WTC11 (cell line): ENCODE measurements around the gene GRN. TPM values are rescaled to one million over a fixed set of nuclear protein-coding genes. Genes with fewer than 3 reads are reported as not detected.

Source experiments
- ATAC-seq: fragments of 200-7000 bp; cut with Tn5 transposase; 2 replicates; pipeline ENCODE4 v1.10.0; 2021; ENCODE audit warnings: mild to moderate bottlenecking, moderate library complexity
- CTCF ChIA-PET: fragments of 300-600 bp; sonication (Branson Sonifier 250); formaldehyde crosslinking; loops from one replicate; lab custom pipeline; 2021; ENCODE audit warnings: antibody characterized with exemption; lab: Charles Lee
- POLR2A ChIA-PET: fragments of 350-600 bp; sonication (Branson Sonifier 250); formaldehyde crosslinking; loops from one replicate; lab custom pipeline; 2021; ENCODE audit warnings: antibody characterized with exemption; lab: Charles Lee
- DNase-seq: peaks from one replicate; pipeline ENCODE4 v3.0.0; 2021; ENCODE audit warnings: low spot score
- H3K27ac Mint-ChIP-seq: 2 replicates; pipeline ENCODE4 v1.8.0; 2021; ENCODE audit warnings: mixed read lengths
- H3K27me3 Mint-ChIP-seq: 2 replicates; pipeline ENCODE4 v1.8.0; 2021; ENCODE audit warnings: low read depth, mild to moderate bottlenecking, moderate library complexity, mixed read lengths
- H3K36me3 Mint-ChIP-seq: 2 replicates; pipeline ENCODE4 v1.8.0; 2021; ENCODE audit warnings: mixed read lengths
- H3K4me1 Mint-ChIP-seq: 2 replicates; pipeline ENCODE4 v1.8.0; 2022; ENCODE audit warnings: mixed read lengths
- H3K4me3 Mint-ChIP-seq: 2 replicates; pipeline ENCODE4 v1.8.0; 2021; ENCODE audit warnings: mild to moderate bottlenecking, moderate library complexity, mixed read lengths
- H3K9me3 Mint-ChIP-seq: 2 replicates; pipeline ENCODE4 v1.8.0; 2021; ENCODE audit warnings: mixed read lengths
- AFF4 ChIP-seq: sonication (generic); formaldehyde crosslinking; IDR thresholded peaks from 2 replicates; pipeline ENCODE4 v1.8.1; 2023; ENCODE audit warnings: mild to moderate bottlenecking, missing genetic modification reagents, borderline replicate concordance
- ARID4B ChIP-seq: sonication (generic); formaldehyde crosslinking; IDR thresholded peaks from 2 replicates; pipeline ENCODE4 v1.8.0; 2023; ENCODE audit warnings: missing genetic modification reagents, mild to moderate bottlenecking, borderline replicate concordance
- CBFB ChIP-seq: sonication (generic); formaldehyde crosslinking; IDR thresholded peaks from 2 replicates; pipeline ENCODE4 v1.8.1; 2022; ENCODE audit warnings: mild to moderate bottlenecking, low read depth, missing genetic modification reagents
- CREB1 ChIP-seq: sonication (generic); formaldehyde crosslinking; IDR thresholded peaks from 2 replicates; pipeline ENCODE4 v1.8.0; 2023; ENCODE audit warnings: mild to moderate bottlenecking, missing genetic modification reagents
- E2F5 ChIP-seq: sonication (generic); formaldehyde crosslinking; IDR thresholded peaks from 2 replicates; pipeline ENCODE4 v1.8.1; 2022; ENCODE audit warnings: mild to moderate bottlenecking, moderate library complexity, missing genetic modification reagents
- FOXJ3 ChIP-seq: sonication (generic); formaldehyde crosslinking; IDR thresholded peaks from 2 replicates; pipeline ENCODE4 v1.9.0; 2021; ENCODE audit warnings: missing genetic modification reagents, mild to moderate bottlenecking, borderline replicate concordance
- OVOL2 ChIP-seq: fragments of 250-450 bp; sonication (Bioruptor Pico); IDR thresholded peaks from 2 replicates; pipeline ENCODE4 v1.9.0; 2021; ENCODE audit warnings: mild to moderate bottlenecking, borderline replicate concordance
- RELA ChIP-seq: sonication (generic); formaldehyde crosslinking; IDR thresholded peaks from 2 replicates; pipeline ENCODE4 v1.8.1; 2022; ENCODE audit warnings: missing genetic modification reagents, mild to moderate bottlenecking, borderline replicate concordance
- SMAD4 ChIP-seq: sonication (generic); formaldehyde crosslinking; IDR thresholded peaks from 2 replicates; pipeline ENCODE4 v1.8.0; 2022; ENCODE audit warnings: mild to moderate bottlenecking, missing genetic modification reagents
- SOX15 ChIP-seq: fragments of 250-450 bp; sonication (Bioruptor Pico); IDR thresholded peaks from 2 replicates; pipeline ENCODE4 v1.9.0; 2021; ENCODE audit warnings: mild to moderate bottlenecking
- STAT6 ChIP-seq: sonication (generic); formaldehyde crosslinking; conservative IDR thresholded peaks from 2 replicates; pipeline ENCODE4 v1.8.1; 2023; ENCODE audit warnings: mild to moderate bottlenecking, low read depth, missing genetic modification reagents, moderate library complexity
- TEAD1 ChIP-seq: sonication (generic); formaldehyde crosslinking; IDR thresholded peaks from 2 replicates; pipeline ENCODE4 v1.8.0; 2022; ENCODE audit warnings: mild to moderate bottlenecking, missing genetic modification reagents
- USF1 ChIP-seq: sonication (generic); formaldehyde crosslinking; IDR thresholded peaks from 2 replicates; pipeline ENCODE4 v1.8.0; 2022; ENCODE audit warnings: mild to moderate bottlenecking, missing genetic modification reagents
- USF2 ChIP-seq: sonication (generic); formaldehyde crosslinking; IDR thresholded peaks from 2 replicates; pipeline ENCODE4 v1.8.1; 2023; ENCODE audit warnings: mild to moderate bottlenecking, missing genetic modification reagents, moderate library complexity
- ZNF121 ChIP-seq: sonication (generic); formaldehyde crosslinking; IDR thresholded peaks from 2 replicates; pipeline ENCODE4 v1.8.0; 2023; ENCODE audit warnings: missing genetic modification reagents
- ZNF219 ChIP-seq: sonication (generic); formaldehyde crosslinking; IDR thresholded peaks from 2 replicates; pipeline ENCODE4 v1.8.0; 2023; ENCODE audit warnings: missing genetic modification reagents, mild to moderate bottlenecking, borderline replicate concordance
- ZNF232 ChIP-seq: sonication (generic); formaldehyde crosslinking; IDR thresholded peaks from 2 replicates; pipeline ENCODE4 v1.8.0; 2022; ENCODE audit warnings: mild to moderate bottlenecking, missing genetic modification reagents
- ZNF396 ChIP-seq: fragments of 250-450 bp; sonication (Bioruptor Pico); IDR thresholded peaks from 2 replicates; pipeline ENCODE4 v1.8.0; 2021; ENCODE audit warnings: mild to moderate bottlenecking, moderate library complexity, borderline replicate concordance
- total RNA-seq: library from RNA; stranded (reverse); gene quantifications from 3 replicates; pipeline ENCODE4 v1.2.3, GENCODE V29; 2021

Gene GRN
- total RNA-seq, 1 experiment from 2014 or later, result 177 TPM

- Mint-ChIP-seq H3K4me3 (no peak overlapping the region), H3K27ac (no peak overlapping the region), H3K9me3 (no peaks in the 10 kb centered on the region), H3K36me3 (no peaks in the 10 kb centered on the region), H3K4me1 (peaks cover 29% of the 10 kb centered on the region), H3K27me3 (peaks cover 7% of the 10 kb centered on the region)
- POLR2A ChIA-PET, result no interaction called here
- ATAC-seq (no peak), DNase-seq (no peak)
- TF ChIP-seq ZNF121 (no peak), OVOL2 (no peak), FOXJ3 (CRISPR knock-in tag) (no peak), SMAD4 (CRISPR knock-in tag) (no peak), ZNF232 (CRISPR knock-in tag) (no peak), SOX15 (no peak), TEAD1 (no peak), ARID4B (CRISPR knock-in tag) (no peak), ZNF219 (CRISPR knock-in tag) (no peak), USF2 (CRISPR knock-in tag) (no peak), STAT6 (CRISPR knock-in tag) (no peak), CBFB (no peak), CREB1 (CRISPR knock-in tag) (no peak), USF1 (CRISPR knock-in tag) (no peak), E2F5 (CRISPR knock-in tag) (no peak)
- CTCF ChIA-PET, result interaction anchor here (0.9 to 9.4 kb wide), 6 partner anchors 15 to 149 kb away, joined by 3 to 128 read pairs (median 4); partner anchors contain the start of gene GRN
These were observed 14.5 kb downstream of the GRN start for GRCh38 chr17:44359458-44360143.

GRCh38 chr17:44360144-44360533 lies 15.0 kb downstream of the GRN start:
- ATAC-seq, result no peak
- H3K36me3 Mint-ChIP-seq, result no peaks in the 10 kb centered on the region
- no peaks in the 10 kb centered on the region for H3K9me3 Mint-ChIP-seq
- H3K4me1 Mint-ChIP-seq, result peaks cover 26% of the 10 kb centered on the region
- H3K4me3 Mint-ChIP-seq, result no peak overlapping the region
- POLR2A ChIA-PET, result no interaction called here
- peaks cover 13% of the 10 kb centered on the region for H3K27me3 Mint-ChIP-seq
- DNase-seq, result no peak
- CTCF ChIA-PET, result interaction anchor here (0.7 to 9.4 kb wide), 6 partner anchors 15 to 152 kb away, joined by 3 to 128 read pairs (median 4); no protein-coding TSS in a partner anchor
- no peak overlapping the region for H3K27ac Mint-ChIP-seq
- TF ChIP-seq RELA (CRISPR knock-in tag) (no peak), ZNF396 (no peak), AFF4 (CRISPR knock-in tag) (no peak), FOXJ3 (CRISPR knock-in tag) (no peak), USF1 (CRISPR knock-in tag) (no peak)
